PC-3 (cell line): ENCODE data around the gene GALNT4.

Experiments used
- EZH2phosphoT487 ChIP-seq: fragments of 300-600 bp; sonication (generic); IDR thresholded peaks from 2 replicates; pipeline ENCODE4 v1.6.1; 2018; ENCODE audit warnings: mild to moderate bottlenecking, antibody characterized with exemption, low read length, borderline replicate concordance
- TF ChIP-seq, protein P1 (sequence below): fragments of 300-600 bp; sonication (generic); conservative IDR thresholded peaks from 2 replicates; pipeline ENCODE4 v1.5.1; 2017; ENCODE audit warnings: antibody characterized with exemption, low read depth, mild to moderate bottlenecking, low read length

- TF ChIP-seq, protein P1, sequence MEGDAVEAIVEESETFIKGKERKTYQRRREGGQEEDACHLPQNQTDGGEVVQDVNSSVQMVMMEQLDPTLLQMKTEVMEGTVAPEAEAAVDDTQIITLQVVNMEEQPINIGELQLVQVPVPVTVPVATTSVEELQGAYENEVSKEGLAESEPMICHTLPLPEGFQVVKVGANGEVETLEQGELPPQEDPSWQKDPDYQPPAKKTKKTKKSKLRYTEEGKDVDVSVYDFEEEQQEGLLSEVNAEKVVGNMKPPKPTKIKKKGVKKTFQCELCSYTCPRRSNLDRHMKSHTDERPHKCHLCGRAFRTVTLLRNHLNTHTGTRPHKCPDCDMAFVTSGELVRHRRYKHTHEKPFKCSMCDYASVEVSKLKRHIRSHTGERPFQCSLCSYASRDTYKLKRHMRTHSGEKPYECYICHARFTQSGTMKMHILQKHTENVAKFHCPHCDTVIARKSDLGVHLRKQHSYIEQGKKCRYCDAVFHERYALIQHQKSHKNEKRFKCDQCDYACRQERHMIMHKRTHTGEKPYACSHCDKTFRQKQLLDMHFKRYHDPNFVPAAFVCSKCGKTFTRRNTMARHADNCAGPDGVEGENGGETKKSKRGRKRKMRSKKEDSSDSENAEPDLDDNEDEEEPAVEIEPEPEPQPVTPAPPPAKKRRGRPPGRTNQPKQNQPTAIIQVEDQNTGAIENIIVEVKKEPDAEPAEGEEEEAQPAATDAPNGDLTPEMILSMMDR: no peak
- TF ChIP-seq EZH2phosphoT487: no peak
Measured at GRCh38 chr12:89493670-89494302, 30.8 kb downstream of the GALNT4 start.
